HG02763 (cell line): Measurements from ENCODE around the gene KIAA1549.
A peak's percentile ranks its signal among the peaks of the same experiment; 100 is the strongest.

Experiments used
- ATAC-seq: cut with Tn5 transposase; IDR thresholded peaks from one replicate; pipeline ENCODE4 v1.9.1; 2021; ENCODE audit warnings: mild to moderate bottlenecking, moderate library complexity; ENCODE audit not compliant: unreplicated experiment

Gene KIAA1549

DNA sequence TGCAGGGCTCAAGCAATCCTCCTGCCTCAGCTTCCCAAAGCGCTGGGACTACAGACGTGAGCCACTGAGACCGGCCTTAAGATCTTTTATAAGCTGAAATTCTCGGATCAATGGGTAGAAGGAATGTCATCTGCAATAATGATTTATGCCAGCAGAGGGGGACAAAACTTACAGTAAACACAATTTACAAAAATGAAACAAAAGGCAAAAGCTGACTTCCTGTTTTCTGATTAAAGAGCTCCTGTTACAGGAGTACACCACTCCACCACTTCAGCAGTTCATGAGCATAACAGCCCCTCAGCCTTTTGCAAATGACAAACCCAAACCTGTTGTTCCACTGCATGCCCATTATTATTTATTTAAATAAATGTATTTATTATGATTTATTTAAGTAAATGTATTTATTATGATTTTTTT lies 94.7 kb downstream of the KIAA1549 start:
- ATAC-seq: peak; percentile 76

DNA sequence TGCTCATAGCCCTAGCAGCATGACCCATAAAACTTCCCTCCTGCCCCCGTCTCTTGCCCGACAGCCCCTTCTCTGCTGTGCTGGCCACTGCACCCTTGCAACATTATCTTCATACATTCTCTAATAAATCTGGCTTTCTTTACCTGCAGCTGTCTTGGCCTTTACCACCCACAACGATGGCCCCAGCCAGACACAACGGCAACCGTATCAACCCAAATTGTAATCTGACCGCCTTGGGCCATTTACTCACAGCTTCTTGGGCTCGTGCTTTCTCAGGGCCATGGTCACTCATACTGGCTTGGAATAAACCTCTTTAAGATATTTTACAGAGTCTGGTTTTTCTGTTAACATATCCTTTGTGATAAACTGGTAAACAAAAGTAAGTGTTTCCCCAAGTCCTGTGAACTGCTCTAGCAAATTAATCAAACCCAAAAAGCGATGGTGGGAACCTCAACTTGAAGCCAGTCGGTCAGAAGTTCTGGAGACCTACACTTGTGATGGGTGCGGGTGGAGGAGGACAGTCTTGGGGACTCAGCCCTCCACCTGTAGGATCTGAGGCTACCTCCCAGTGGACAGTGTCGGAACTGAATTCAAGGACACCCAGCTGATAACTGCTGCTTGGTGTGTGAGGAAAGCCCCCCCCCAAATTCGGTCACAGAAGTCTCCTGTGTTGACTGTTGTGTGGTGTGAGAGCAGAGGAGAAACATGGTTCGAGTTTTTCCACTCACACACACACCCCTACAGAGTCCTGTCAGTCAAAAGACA lies 95.6 kb downstream of the KIAA1549 start:
- no peak for ATAC-seq

GRCh38 chr7:138882249-138882648 lies 98.9 kb downstream of the KIAA1549 start:
- ATAC-seq: no peak

DNA sequence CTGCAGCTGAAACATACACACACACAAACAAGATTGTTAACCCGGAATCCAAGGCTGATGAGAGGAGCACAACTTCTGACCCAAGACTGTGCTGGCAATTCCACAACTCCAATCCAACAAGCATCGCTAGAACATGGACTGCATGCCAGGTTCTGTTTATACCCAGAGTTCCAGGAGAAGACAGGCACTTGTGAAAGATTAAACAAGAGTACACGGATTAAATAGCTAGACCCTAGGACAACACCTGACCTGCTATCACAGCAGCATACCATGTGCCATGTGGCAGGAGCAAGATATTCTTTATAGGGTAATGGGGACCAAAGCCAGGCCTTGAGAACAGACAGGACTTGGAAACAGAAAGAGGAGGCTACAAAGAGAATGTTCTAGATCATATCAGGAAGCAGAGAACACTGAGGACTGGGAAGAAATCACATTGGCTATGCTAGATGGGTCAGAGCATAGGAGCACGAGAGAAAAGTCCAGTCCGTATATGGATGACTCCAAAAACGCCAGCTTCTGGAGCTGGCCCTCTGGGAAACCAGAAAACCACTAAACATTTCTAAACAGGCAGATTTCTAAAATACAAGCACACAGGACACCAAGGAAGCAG lies 99.5 kb downstream of the KIAA1549 start:
- ATAC-seq: no peak

DNA sequence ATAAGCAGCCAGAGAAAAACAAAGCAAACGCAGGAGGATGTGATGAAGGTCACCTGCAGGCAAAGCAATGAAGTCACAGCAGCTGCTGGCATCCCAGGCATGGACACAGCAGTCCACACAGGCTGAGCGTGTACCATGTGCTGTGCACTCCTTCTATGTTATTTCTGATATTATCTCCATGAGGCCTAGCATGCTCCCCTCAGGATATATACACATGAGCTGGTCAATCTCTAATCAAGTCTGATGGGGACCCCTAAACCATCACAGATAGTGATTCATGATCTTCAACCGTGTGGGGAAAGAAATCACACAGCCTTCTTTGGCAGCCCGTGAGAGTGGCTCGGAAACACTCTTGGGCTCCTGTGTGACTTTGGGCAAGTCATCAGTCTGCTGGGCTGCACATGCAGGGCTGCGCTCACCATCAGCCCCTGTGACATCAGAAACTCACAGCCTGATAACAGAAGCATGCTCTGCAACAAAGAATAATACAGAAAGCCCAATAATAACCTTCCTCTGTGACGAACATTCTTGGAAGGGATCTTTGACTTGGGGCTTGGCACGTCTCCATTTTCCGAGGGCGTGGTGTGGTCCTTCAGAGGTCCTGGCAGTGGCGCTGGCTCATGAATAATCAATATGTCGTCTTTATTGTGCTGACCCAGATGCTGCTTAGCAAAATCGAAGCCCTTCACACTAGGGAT lies 100.2 kb downstream of the KIAA1549 start:
- ATAC-seq: no peak

DNA sequence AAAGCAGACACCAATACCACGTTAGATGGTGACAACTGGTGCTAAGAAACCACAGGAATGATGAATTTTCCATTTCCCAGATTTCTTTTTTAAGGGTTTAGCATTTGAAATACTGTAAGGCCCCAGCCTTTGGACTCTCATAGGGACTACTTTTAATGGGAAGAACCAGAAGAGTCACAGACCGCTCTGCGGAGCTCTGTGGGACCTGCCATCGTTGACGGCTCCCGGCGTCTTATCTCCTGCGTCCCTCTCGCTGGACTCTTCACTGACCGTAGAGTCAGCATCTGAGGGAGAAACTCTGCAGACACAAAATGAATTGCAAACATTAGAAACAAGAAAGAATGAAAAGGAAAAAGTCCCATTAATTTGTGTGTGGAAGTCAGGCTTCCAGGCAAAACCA lies 101.8 kb downstream of the KIAA1549 start:
- ATAC-seq: no peak

DNA sequence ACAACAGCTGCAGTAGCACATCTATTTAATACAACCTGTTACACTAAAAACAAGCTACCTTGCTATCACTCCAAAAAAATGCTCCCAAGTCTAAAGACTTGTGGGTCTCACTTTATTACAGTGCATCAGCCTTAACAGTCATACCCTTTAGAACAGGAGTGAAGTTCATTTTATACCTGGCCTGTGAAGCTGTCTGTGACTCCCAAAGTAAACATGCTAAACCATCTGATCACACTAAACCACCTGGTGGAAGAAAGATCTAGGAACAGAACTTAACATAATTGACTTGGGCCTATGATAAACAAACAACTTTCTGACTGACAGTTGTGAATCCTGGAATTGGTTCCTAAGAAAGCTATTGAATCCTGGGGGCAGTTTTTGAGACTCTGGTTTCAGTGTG lies 102.3 kb downstream of the KIAA1549 start:
- ATAC-seq: no peak

- no peak for ATAC-seq
These were observed 103.1 kb downstream of the KIAA1549 start for GRCh38 chr7:138878051-138878450.

DNA sequence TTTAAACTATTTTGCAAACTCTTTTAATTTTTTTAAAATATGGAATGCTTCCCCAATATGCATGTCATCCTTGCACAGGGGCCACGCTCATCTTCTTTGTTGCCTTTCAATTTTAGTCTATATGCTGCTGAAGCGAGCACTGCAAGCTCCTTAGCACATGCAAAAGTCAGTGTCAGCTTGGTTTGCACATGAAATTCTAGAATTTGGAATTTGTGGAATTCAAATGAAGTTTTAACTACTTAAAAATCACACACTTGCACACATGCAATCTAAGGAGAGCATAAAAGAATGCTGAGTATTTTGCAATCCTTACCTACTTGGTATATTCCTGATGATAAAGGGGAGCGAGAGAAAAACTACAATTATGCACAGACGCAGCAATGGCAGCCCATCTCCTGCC lies 104.9 kb downstream of the KIAA1549 start:
- ATAC-seq: no peak

GRCh38 chr7:138875794-138876193 lies 105.4 kb downstream of the KIAA1549 start:
- no peak for ATAC-seq

GRCh38 chr7:138873220-138873892 lies 107.8 kb downstream of the KIAA1549 start:
- ATAC-seq: no peak

DNA sequence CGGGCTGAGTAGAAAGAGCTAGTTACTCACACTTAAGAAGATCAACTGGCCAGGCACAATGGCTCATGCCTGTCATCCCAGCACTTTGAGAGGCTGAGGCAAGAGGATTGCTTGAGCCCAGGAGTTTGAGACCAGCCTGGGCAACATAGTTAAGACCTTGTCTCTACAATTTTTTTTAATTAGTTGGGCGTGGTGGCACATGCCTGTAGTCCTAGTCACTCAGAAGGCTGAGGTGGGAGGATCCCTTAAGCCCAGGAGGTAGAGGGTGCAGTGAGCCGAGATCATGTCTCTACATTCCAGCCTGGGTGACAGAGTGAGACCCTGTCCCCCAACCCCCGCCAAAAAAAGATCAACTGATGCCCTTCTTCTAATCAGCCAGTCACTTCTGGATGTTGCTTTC lies 108.6 kb downstream of the KIAA1549 start:
- no peak for ATAC-seq

- ATAC-seq: no peak
These were observed 109.4 kb downstream of the KIAA1549 start for GRCh38 chr7:138871814-138872090.

- ATAC-seq: no peak
These were observed 110.0 kb downstream of the KIAA1549 start for GRCh38 chr7:138871065-138871813.

GRCh38 chr7:138869353-138869752 lies 111.8 kb downstream of the KIAA1549 start:
- no peak for ATAC-seq

GRCh38 chr7:138868711-138869110 lies 112.5 kb downstream of the KIAA1549 start:
- no peak for ATAC-seq

GRCh38 chr7:138867744-138868143 lies 113.4 kb downstream of the KIAA1549 start:
- ATAC-seq: no peak

- no peak for ATAC-seq
These were observed 114.8 kb downstream of the KIAA1549 start for GRCh38 chr7:138866353-138866752.

- no peak for ATAC-seq
These were observed 115.3 kb downstream of the KIAA1549 start for GRCh38 chr7:138865843-138866242.

- ATAC-seq: no peak
These were observed 116.5 kb downstream of the KIAA1549 start for GRCh38 chr7:138864667-138865066.

- ATAC-seq: no peak
These were observed 117.3 kb downstream of the KIAA1549 start for GRCh38 chr7:138863931-138864330.
